Activated CD4-positive, alpha-beta memory T cell treated with anti-CD3 and anti-CD28 coated beads for 36 hours (primary cell): ENCODE data around the gene CLEC18A. TPM values are rescaled to one million over a fixed set of nuclear protein-coding genes. Genes with fewer than 3 reads are reported as not detected.

Experiments used
- CTCF ChIA-PET: fragments of 350-600 bp; sonication (Branson Sonifier 250); formaldehyde crosslinking; loops from one replicate; lab custom pipeline; 2021; ENCODE audit warnings: antibody characterized with exemption, inconsistent platforms; lab: Charles Lee
- POLR2A ChIA-PET: fragments of 350-600 bp; sonication (Branson Sonifier 250); formaldehyde crosslinking; loops from one replicate; lab custom pipeline; 2021; ENCODE audit warnings: antibody characterized with exemption; lab: Charles Lee
- DNase-seq: peaks from one replicate; pipeline ENCODE4 v3.0.0-alpha.2; 2020
- H3K27ac Mint-ChIP-seq: one replicate; pipeline ENCODE4 v1.8.0; 2021; ENCODE audit warnings: mixed read lengths
- H3K27me3 Mint-ChIP-seq: one replicate; pipeline ENCODE4 v1.8.0; 2021; ENCODE audit warnings: mixed read lengths
- H3K36me3 Mint-ChIP-seq: one replicate; pipeline ENCODE4 v1.8.0; 2021; ENCODE audit warnings: mixed read lengths
- H3K4me1 Mint-ChIP-seq: one replicate; pipeline ENCODE4 v1.8.0; 2021; ENCODE audit warnings: low read depth, mixed read lengths
- H3K4me3 Mint-ChIP-seq: one replicate; pipeline ENCODE4 v1.8.0; 2021; ENCODE audit warnings: mild to moderate bottlenecking, mixed read lengths
- H3K9me3 Mint-ChIP-seq: one replicate; pipeline ENCODE4 v1.8.0; 2021; ENCODE audit warnings: mixed read lengths
- intact Hi-C: fragments of 100-400 bp; cut with micrococcal nuclease; formaldehyde crosslinking; loops from one replicate; pipeline ENCODE4 v1.15.1; 2023
- total RNA-seq, 2 experiments: library from RNA; stranded (reverse); gene quantifications; one replicate each; pipeline ENCODE4 v1.2.3, GENCODE V29; 2021

CLEC18A gene
- total RNA-seq, 2 experiments from 2014 or later = 0.44 to 0.81 TPM

GRCh38 chr16:69932228-69932627 lies 18.9 kb upstream of the CLEC18A start:
- Mint-ChIP-seq H3K4me3 (no peak overlapping the region), H3K27ac (no peak overlapping the region), H3K36me3 (peaks cover 17% of the 10 kb centered on the region), H3K27me3 (no peaks in the 10 kb centered on the region), H3K9me3 (no peaks in the 10 kb centered on the region), H3K4me1 (no peaks in the 10 kb centered on the region)
- no peak for DNase-seq
- intact Hi-C loops = no loop called here
- ChIA-PET CTCF (interaction anchor here (1.2 kb wide), 1 partner anchor 178 kb away, joined by 3 read pairs; the partner anchor contains the start of gene NOB1), POLR2A (no interaction called here)

GRCh38 chr16:69932691-69933392 lies 18.3 kb upstream of the CLEC18A start:
- no peaks in the 10 kb centered on the region for H3K27me3 Mint-ChIP-seq
- DNase-seq = no peak
- H3K27ac Mint-ChIP-seq = no peak overlapping the region
- CTCF ChIA-PET = interaction anchor here (1.2 kb wide), 1 partner anchor 178 kb away, joined by 3 read pairs; the partner anchor contains the start of gene NOB1
- H3K4me1 Mint-ChIP-seq = no peaks in the 10 kb centered on the region
- H3K9me3 Mint-ChIP-seq = no peaks in the 10 kb centered on the region
- POLR2A ChIA-PET = interaction anchor here (0.6 kb wide), 1 partner anchor 45 kb away, joined by 3 read pairs; no protein-coding TSS in a partner anchor
- intact Hi-C loops = no loop called here
- H3K36me3 Mint-ChIP-seq = peaks cover 17% of the 10 kb centered on the region
- H3K4me3 Mint-ChIP-seq = no peak overlapping the region

GRCh38 chr16:69934044-69934443 lies 17.1 kb upstream of the CLEC18A start:
- Mint-ChIP-seq H3K36me3 (peaks cover 22% of the 10 kb centered on the region), H3K4me1 (no peaks in the 10 kb centered on the region), H3K27ac (no peak overlapping the region), H3K27me3 (no peaks in the 10 kb centered on the region), H3K9me3 (no peaks in the 10 kb centered on the region), H3K4me3 (no peak overlapping the region)
- CTCF ChIA-PET = no interaction called here
- POLR2A ChIA-PET = no interaction called here
- intact Hi-C loops = no loop called here
- no peak for DNase-seq

GRCh38 chr16:69934751-69935150 lies 16.4 kb upstream of the CLEC18A start:
- Mint-ChIP-seq H3K27ac (no peak overlapping the region), H3K9me3 (no peaks in the 10 kb centered on the region), H3K27me3 (no peaks in the 10 kb centered on the region), H3K4me3 (no peak overlapping the region), H3K36me3 (peaks cover 20% of the 10 kb centered on the region), H3K4me1 (no peaks in the 10 kb centered on the region)
- ChIA-PET CTCF (no interaction called here), POLR2A (no interaction called here)
- DNase-seq = no peak
- intact Hi-C loops = no loop called here

DNA sequence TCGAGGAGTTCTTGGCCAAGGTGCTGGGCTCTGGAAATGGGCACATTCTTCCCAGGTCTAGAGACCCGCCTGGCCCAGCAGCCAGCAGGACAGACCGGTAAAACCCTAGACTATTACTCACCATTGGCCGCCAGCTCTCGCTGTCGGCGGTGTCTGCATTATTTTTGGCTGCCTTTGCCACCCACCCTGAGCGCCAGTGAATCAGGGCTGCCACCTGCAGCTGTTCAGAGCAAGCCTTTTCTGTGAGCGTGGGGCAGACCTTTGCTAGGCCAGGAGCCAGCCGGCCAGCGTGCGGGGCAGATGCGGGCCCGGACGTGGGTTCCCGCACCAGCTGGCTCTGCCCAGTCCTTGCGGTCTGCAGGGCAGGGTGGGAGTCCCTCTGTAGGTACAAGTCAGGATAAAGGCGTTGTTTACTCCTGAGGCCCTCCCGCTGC lies 15.8 kb upstream of the CLEC18A start:
- ChIA-PET POLR2A (no interaction called here), CTCF (no interaction called here)
- peaks cover 22% of the 10 kb centered on the region for H3K36me3 Mint-ChIP-seq
- no peaks in the 10 kb centered on the region for H3K27me3 Mint-ChIP-seq
- H3K4me1 Mint-ChIP-seq = no peaks in the 10 kb centered on the region
- no peak overlapping the region for H3K27ac Mint-ChIP-seq
- no peak for DNase-seq
- H3K9me3 Mint-ChIP-seq = no peaks in the 10 kb centered on the region
- intact Hi-C loops = no loop called here
- no peak overlapping the region for H3K4me3 Mint-ChIP-seq

GRCh38 chr16:69935740-69936139 lies 15.4 kb upstream of the CLEC18A start:
- no peak for DNase-seq
- ChIA-PET POLR2A (no interaction called here), CTCF (no interaction called here)
- no peak overlapping the region for H3K27ac Mint-ChIP-seq
- H3K4me3 Mint-ChIP-seq = no peak overlapping the region
- intact Hi-C loops = no loop called here
- no peaks in the 10 kb centered on the region for H3K9me3 Mint-ChIP-seq
- H3K27me3 Mint-ChIP-seq = no peaks in the 10 kb centered on the region
- no peaks in the 10 kb centered on the region for H3K4me1 Mint-ChIP-seq
- H3K36me3 Mint-ChIP-seq = peaks cover 22% of the 10 kb centered on the region

- intact Hi-C loops = no loop called here
- Mint-ChIP-seq H3K9me3 (no peaks in the 10 kb centered on the region), H3K27me3 (no peaks in the 10 kb centered on the region), H3K4me1 (no peaks in the 10 kb centered on the region), H3K36me3 (peaks cover 22% of the 10 kb centered on the region), H3K27ac (no peak overlapping the region), H3K4me3 (no peak overlapping the region)
- ChIA-PET POLR2A (no interaction called here), CTCF (no interaction called here)
- DNase-seq = no peak
Measured at GRCh38 chr16:69936252-69936651, 14.9 kb upstream of the CLEC18A start.

DNA sequence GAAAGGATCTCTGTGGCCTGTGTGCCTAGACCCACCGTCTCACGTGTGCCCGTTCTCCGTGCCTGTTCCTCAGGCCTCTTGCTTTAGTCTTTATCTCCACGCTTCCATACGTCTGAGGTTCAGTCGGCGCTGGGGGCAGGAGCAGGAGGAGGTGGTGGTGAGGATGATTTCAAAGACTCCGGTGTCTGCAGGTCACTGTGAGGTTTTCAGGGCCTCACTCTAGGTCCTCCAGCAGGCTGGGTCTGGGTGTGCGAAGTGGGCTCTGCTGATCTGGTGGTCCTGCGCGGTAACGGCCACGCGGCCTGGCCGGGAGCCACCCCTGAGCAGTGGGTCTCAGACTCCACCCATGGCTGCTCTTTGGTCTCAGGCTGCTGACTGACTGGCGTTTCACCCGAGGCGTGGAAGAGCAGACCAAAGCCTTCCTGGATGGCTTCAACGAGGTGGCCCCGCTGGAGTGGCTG lies 14.4 kb upstream of the CLEC18A start:
- no peaks in the 10 kb centered on the region for H3K9me3 Mint-ChIP-seq
- ChIA-PET CTCF (no interaction called here), POLR2A (no interaction called here)
- intact Hi-C loops = no loop called here
- H3K36me3 Mint-ChIP-seq = peaks cover 22% of the 10 kb centered on the region
- H3K27me3 Mint-ChIP-seq = no peaks in the 10 kb centered on the region
- no peak overlapping the region for H3K4me3 Mint-ChIP-seq
- no peak for DNase-seq
- H3K4me1 Mint-ChIP-seq = no peaks in the 10 kb centered on the region
- no peak overlapping the region for H3K27ac Mint-ChIP-seq

DNA sequence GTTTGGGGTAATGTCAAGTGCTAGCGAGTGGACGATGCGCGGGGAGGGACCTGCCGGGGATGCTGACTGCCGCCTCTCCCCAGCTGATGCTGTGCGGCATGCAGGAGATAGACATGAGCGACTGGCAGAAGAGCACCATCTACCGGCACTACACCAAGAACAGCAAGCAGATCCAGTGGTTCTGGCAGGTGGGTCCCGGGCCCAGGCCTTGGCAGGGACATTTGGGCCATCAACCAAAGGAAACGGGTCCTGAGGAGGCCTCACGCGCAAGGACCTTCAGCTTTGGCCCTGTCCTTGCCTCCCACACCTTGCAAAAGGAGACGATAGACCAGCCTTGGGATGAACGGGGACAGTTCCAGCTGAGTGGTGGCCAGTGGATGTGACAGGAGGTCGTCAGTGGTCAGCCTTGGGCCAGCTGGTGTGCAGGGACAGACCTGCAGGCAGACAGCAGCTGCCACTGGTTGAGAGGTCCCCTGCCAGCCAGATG lies 13.6 kb upstream of the CLEC18A start:
- ChIA-PET CTCF (interaction anchor here (0.8 kb wide), 1 partner anchor 10 kb away, joined by 4 read pairs; no protein-coding TSS in a partner anchor), POLR2A (no interaction called here)
- Mint-ChIP-seq H3K36me3 (peaks cover 19% of the 10 kb centered on the region), H3K27me3 (no peaks in the 10 kb centered on the region), H3K4me3 (no peak overlapping the region), H3K27ac (no peak overlapping the region), H3K9me3 (no peaks in the 10 kb centered on the region), H3K4me1 (no peaks in the 10 kb centered on the region)
- no peak for DNase-seq
- intact Hi-C loops = no loop called here

DNA sequence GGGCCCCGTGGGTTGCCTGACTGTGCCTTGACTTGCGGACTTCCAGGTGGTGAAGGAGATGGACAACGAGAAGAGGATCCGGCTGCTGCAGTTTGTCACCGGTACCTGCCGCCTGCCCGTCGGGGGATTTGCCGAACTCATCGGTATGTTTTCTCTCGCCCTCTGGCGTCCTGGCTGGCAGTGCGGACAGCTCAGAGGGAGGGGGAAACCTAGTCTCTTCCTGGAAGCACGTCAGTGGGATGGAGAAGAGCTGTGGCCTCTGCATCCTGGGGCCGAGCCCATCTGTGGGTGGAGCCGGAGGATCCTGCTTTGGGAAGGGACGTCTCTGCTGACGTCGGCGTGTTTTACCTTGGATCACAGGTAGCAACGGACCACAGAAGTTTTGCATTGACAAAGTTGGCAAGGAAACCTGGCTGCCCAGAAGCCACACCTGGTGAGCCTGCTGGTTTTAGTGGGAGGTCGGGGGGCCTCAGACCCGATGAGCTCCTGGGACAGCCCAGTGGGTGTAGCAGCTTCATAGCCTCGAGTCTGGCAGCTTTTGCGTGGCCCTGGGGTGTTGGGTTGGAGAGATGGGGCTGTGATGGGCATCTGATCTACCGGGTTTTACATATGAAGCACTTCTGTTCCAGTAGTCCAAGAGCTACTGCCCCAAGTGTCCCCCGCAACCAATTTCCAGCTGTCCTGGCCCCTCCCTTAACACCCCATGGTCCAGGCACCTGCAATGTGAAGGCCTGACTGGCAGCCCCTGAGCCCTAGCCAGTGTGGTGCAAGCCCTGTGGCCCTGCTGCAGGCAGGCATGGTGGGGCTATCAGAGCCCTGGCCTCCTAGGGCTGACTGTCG lies 11.9 kb upstream of the CLEC18A start:
- H3K27ac Mint-ChIP-seq = no peak overlapping the region

DNA sequence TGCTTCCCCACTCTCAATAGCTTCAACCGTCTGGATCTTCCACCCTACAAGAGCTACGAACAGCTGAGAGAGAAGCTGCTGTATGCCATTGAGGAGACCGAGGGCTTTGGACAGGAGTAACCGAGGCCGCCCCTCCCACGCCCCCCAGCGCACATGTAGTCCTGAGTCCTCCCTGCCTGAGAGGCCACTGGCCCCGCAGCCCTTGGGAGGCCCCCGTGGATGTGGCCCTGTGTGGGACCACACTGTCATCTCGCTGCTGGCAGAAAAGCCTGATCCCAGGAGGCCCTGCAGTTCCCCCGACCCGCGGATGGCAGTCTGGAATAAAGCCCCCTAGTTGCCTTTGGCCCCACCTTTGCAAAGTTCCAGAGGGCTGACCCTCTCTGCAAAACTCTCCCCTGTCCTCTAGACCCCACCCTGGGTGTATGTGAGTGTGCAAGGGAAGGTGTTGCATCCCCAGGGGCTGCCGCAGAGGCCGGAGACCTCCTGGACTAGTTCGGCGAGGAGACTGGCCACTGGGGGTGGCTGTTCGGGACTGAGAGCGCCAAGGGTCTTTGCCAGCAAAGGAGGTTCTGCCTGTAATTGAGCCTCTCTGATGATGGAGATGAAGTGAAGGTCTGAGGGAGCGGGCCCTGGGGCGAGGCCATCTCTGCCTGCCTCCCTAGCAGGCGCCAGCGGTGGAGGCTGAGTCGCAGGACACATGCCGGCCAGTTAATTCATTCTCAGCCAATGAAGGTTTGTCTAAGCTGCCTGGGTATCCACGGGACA lies 11.1 kb upstream of the CLEC18A start:
- intact Hi-C loops = no loop called here
- no peak overlapping the region for H3K4me3 Mint-ChIP-seq
- POLR2A ChIA-PET = no interaction called here
- CTCF ChIA-PET = interaction anchor here (1.7 to 1.8 kb wide), 2 partner anchors 10 kb away, joined by 10 to 13 read pairs; no protein-coding TSS in a partner anchor
- no peaks in the 10 kb centered on the region for H3K9me3 Mint-ChIP-seq
- peaks cover 10% of the 10 kb centered on the region for H3K36me3 Mint-ChIP-seq
- no peaks in the 10 kb centered on the region for H3K27me3 Mint-ChIP-seq
- H3K27ac Mint-ChIP-seq = no peak overlapping the region
- no peak for DNase-seq
- no peaks in the 10 kb centered on the region for H3K4me1 Mint-ChIP-seq

More for the DNA sequence above, 11.9 kb upstream of the CLEC18A start:
- intact Hi-C loops = no loop called here
- H3K27me3 Mint-ChIP-seq = no peaks in the 10 kb centered on the region
- H3K36me3 Mint-ChIP-seq = peaks cover 10% of the 10 kb centered on the region
- CTCF ChIA-PET = interaction anchor here (1.8 kb wide), 1 partner anchor 9 kb away, joined by 10 read pairs; no protein-coding TSS in a partner anchor
- DNase-seq = no peak
- POLR2A ChIA-PET = no interaction called here
- no peaks in the 10 kb centered on the region for H3K4me1 Mint-ChIP-seq
- H3K9me3 Mint-ChIP-seq = no peaks in the 10 kb centered on the region
- H3K4me3 Mint-ChIP-seq = no peak overlapping the region
